ENCODE measurements around the gene CASP8. TPM values are rescaled to one million over a fixed set of nuclear protein-coding genes. Genes with fewer than 3 reads are reported as not detected.

The CASP8 gene
- total and polyA plus RNA-seq, 2 of the 13 experiments (the other 11 are each of a cell fraction or from before 2014, with no cell fraction given), result 25.0 to 52.8 TPM

- TF ChIP-seq ZSCAN21 (CRISPR knock-in tag; IDR thresholded peaks at IDR 0.05; ENCODE audit: borderline replicate concordance) (peak; percentile 29; the same call in 1 of the 2 replicates), ZNF142 (CRISPR knock-in tag; IDR thresholded peaks at IDR 0.05) (no peak; the same call in 1 of the 2 replicates), MEIS1 (CRISPR knock-in tag; IDR thresholded peaks at IDR 0.05; ENCODE audit: borderline replicate concordance) (no peak; the same call in 1 of the 2 replicates), EP300 (IDR thresholded peaks at IDR 0.05; ENCODE audit: low read depth in 2 of 2, low read length in 2 of 2) (peak in 1 of 2 experiments; percentile 62; a peak in 3 of 4 replicates), EP300 (CRISPR knock-in tag; IDR thresholded peaks at IDR 0.05; ENCODE audit: borderline replicate concordance) (no peak), TEAD3 (CRISPR knock-in tag; optimal IDR thresholded peaks at IDR 0.05; ENCODE audit: borderline replicate concordance) (peak; percentile 72), SRSF9 (IDR thresholded peaks at IDR 0.05; ENCODE audit: borderline replicate concordance, insufficient read depth, low read depth, low read length, poor library complexity, severe bottlenecking) (no peak), FOXK2 (IDR thresholded peaks at IDR 0.05) (no peak), EHMT2 (IDR thresholded peaks at IDR 0.05; ENCODE audit: borderline replicate concordance, low read depth, low read length) (peak; percentile 80), STAG1 (CRISPR knock-in tag; IDR thresholded peaks at IDR 0.05) (peak; percentile 97), CC2D1A (CRISPR knock-in tag; IDR thresholded peaks at IDR 0.05) (no peak), ZBTB25 (CRISPR knock-in tag; IDR thresholded peaks at IDR 0.05) (peak; percentile 87), PBX2 (CRISPR knock-in tag; IDR thresholded peaks at IDR 0.05) (no peak), ZNF674 (CRISPR knock-in tag; IDR thresholded peaks at IDR 0.05; ENCODE audit: low read depth) (no peak), ZNF781 (CRISPR knock-in tag; IDR thresholded peaks at IDR 0.05; ENCODE audit: borderline replicate concordance, not compliant biosample characterization) (no peak), IKZF5 (CRISPR knock-in tag; IDR thresholded peaks at IDR 0.05) (peak; percentile 80; the same call in 1 of the 2 replicates), ZNF772 (CRISPR knock-in tag; IDR thresholded peaks at IDR 0.05) (peak; percentile 81; the same call in 1 of the 2 replicates), GMEB2 (CRISPR knock-in tag; IDR thresholded peaks at IDR 0.05; ENCODE audit: low read depth) (no peak)
Observed at GRCh38 chr2:201231781-201232466, 28.4 kb upstream of the CASP8 start (continued).

All from HepG2 (cell line).